SK-N-SH treated with all-trans-retinoic acid at 6 μM for 48 hours (cell line): ENCODE data around the gene TBCD.

ENCODE experiments used
- ARNTL ChIP-seq: fragments of 450-650 bp; formaldehyde crosslinking; IDR thresholded peaks from 2 replicates; pipeline ENCODE4 v1.5.0; 2020; ENCODE audit warnings: low read depth, mild to moderate bottlenecking, moderate library complexity, borderline replicate concordance
- PPARA ChIP-seq: fragments of 250-450 bp; sonication (Bioruptor Pico); IDR thresholded peaks from 2 replicates; pipeline ENCODE4 v1.5.0; 2020; ENCODE audit warnings: mild to moderate bottlenecking, borderline replicate concordance

GRCh38 chr17:82793974-82794630, 42.2 kb downstream of the TBCD start:
- TF ChIP-seq PPARA (CRISPR knock-in tag) (no peak), ARNTL (CRISPR knock-in tag) (no peak)
